HUES6 (cell line): ENCODE data around the gene C22orf31.

Source experiments
- H3K27ac ChIP-seq: 2 replicates; pipeline ENCODE4 v1.7.0; 2013; ENCODE audit warnings: low read depth, mild to moderate bottlenecking, low read length, inconsistent platforms
- H3K27me3 ChIP-seq: 2 replicates; pipeline ENCODE4 v1.6.1; 2013; ENCODE audit warnings: low read length; ENCODE audit not compliant: control insufficient read depth, insufficient read depth
- H3K36me3 ChIP-seq: 2 replicates; pipeline ENCODE4 v1.6.1; 2013; ENCODE audit warnings: low read length; ENCODE audit not compliant: control insufficient read depth, insufficient read depth
- H3K4me1 ChIP-seq: 2 replicates; pipeline ENCODE4 v1.6.1; 2013; ENCODE audit warnings: low read length; ENCODE audit not compliant: control insufficient read depth, insufficient read depth
- H3K4me3 ChIP-seq: 2 replicates; pipeline ENCODE4 v1.5.1; 2013; ENCODE audit warnings: low read depth, low read length
- H3K9ac ChIP-seq: one replicate; pipeline ENCODE4 v1.6.1; 2013; ENCODE audit warnings: mild to moderate bottlenecking, low read length
- H3K9me3 ChIP-seq: 2 replicates; pipeline ENCODE4 v1.6.1; 2013; ENCODE audit warnings: low read depth, low read length; ENCODE audit not compliant: control insufficient read depth, insufficient read depth

C22orf31 gene

DNA sequence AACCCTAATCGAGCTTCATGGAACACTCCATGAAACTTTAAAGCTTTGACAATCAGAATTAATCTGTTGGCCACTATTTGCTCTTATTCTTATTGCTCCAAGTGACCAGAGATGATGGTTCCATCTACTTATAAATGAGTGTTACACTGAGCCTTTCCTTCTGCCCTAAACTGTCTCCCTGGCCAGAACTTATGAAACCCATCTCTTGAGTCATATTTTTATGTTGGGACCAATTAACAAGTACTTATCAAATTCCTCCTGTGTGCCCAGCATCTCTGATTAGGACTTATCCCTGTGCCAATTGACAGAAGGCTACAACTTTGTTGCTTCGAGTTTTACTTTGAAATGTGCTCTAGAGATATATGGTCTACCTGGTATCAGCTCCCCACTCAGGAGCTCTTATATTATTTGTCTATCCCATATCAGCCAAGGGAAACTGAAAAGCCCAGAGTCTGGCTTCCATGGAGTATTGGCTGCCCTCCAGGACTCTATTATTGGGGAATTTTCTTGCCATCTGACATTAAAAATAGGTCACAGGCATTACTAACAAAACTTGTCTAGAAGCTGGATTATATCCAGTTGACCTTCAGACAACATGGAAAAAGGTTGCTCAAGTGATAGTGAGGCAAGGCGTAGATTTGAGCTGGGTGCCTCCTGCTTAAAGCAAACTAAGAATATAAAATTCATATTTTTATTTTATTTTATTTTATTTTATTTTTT is 20.0 kb upstream of the C22orf31 start:
- Histone ChIP-seq H3K36me3 (no peaks in the 10 kb centered on the region), H3K27me3 (no peaks in the 10 kb centered on the region), H3K4me1 (peaks cover 27% of the 10 kb centered on the region), H3K9ac (no peak overlapping the region), H3K27ac (no peak overlapping the region), H3K9me3 (no peaks in the 10 kb centered on the region), H3K4me3 (no peak overlapping the region)

DNA sequence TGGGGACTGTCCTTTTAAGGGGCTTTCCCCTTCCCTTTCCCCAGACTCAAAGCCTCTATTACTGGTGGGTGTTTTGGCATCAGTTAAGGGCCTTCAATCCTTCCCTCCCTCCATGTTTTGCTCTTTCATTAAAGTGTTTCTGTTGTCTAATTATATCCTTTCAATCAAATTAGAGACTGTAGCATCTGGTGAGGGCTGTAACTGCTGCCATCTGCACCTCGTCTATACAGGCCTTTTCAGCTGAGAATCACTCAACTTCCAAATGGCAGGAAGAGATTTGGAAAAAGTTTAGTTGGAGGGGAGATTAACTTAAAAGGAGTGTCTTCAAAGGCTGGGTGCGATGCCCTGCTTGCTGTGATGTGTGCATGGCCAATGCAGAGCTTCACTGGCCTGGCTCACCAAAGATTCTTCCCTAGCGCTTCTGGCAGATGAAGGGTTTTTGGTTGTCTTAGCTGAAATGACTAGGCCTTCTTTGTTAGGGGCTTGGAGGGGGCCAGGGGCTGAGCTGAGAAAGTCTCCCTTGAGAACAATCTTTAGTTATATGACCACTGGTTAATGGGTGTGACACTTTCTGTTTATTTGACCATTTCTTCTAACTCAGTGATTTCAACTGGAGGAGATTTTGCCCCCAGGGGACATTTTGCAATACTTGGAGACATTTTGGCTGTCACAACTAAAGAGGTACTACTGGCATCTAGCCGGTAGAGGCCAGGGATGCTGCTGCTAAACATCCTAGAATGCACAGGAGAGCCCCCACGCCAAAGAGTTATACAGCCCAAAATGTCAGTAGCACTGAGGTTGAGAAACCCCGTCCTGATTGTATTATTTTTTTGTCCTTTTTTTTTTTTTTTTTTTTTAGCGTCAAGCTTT is 18.7 kb upstream of the C22orf31 start:
- Histone ChIP-seq H3K9me3 (no peaks in the 10 kb centered on the region), H3K4me3 (no peak overlapping the region), H3K36me3 (no peaks in the 10 kb centered on the region), H3K4me1 (peaks cover 27% of the 10 kb centered on the region), H3K27ac (no peak overlapping the region), H3K27me3 (peaks cover 2% of the 10 kb centered on the region; the same call in 1 of the 2 replicates), H3K9ac (no peak overlapping the region)

DNA sequence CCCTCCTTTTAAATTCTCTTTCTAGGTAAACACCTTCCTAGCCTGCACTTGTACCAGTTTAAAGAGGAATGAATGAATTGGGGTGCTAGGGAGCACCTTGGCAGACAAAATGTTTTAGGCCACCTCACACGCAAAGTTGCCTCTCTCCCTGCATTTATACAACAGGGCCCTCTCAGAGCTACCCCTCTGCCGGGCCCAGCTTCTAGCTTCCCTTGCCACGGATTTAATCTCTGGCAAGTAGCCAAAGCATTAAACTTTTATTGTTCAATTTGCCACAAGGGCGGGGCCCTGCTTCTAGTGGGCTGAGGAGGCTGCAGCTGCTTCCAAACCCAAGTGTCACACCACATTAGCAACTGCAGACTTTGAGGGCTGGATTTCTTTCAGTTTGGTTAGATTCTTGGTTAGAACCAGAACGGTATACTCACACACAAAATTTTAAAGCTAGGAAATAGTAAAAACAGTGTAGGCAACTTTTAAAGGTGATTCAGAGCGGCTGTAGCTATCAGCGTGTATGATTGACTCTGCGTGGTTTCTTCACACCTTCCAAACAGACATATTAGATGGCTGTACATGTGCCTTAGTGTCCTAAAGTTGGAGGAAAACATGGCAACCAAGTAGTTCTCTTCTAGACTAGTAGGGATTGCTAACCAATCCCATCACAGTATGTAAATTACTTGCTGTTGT is 17.7 kb upstream of the C22orf31 start:
- peaks cover 12% of the 10 kb centered on the region for H3K27me3 ChIP-seq
- H3K4me3 ChIP-seq: no peak overlapping the region
- H3K36me3 ChIP-seq: no peaks in the 10 kb centered on the region
- no peak overlapping the region for H3K9ac ChIP-seq
- H3K27ac ChIP-seq: no peak overlapping the region
- H3K4me1 ChIP-seq: peaks cover 26% of the 10 kb centered on the region
- no peaks in the 10 kb centered on the region for H3K9me3 ChIP-seq

DNA sequence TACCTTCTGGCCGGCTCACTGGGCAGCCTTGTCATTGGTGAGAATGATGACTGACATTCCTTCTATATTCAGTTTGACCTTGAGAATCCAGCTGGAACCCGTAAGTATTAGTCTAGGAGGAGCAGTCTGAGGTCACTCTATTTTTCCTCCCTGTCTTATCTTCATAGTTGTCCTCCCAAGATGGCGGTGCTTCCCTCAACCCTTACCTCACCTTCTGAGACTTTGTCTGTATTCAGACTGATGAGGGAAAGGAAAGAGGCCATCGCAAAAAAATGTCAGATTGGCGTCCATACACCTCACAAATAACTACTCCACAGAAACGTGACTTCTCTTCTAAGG is 17.2 kb upstream of the C22orf31 start:
- Histone ChIP-seq H3K4me3 (no peak overlapping the region), H3K9ac (no peak overlapping the region), H3K9me3 (no peaks in the 10 kb centered on the region), H3K36me3 (no peaks in the 10 kb centered on the region), H3K4me1 (peaks cover 25% of the 10 kb centered on the region), H3K27ac (no peak overlapping the region), H3K27me3 (peaks cover 17% of the 10 kb centered on the region)

DNA sequence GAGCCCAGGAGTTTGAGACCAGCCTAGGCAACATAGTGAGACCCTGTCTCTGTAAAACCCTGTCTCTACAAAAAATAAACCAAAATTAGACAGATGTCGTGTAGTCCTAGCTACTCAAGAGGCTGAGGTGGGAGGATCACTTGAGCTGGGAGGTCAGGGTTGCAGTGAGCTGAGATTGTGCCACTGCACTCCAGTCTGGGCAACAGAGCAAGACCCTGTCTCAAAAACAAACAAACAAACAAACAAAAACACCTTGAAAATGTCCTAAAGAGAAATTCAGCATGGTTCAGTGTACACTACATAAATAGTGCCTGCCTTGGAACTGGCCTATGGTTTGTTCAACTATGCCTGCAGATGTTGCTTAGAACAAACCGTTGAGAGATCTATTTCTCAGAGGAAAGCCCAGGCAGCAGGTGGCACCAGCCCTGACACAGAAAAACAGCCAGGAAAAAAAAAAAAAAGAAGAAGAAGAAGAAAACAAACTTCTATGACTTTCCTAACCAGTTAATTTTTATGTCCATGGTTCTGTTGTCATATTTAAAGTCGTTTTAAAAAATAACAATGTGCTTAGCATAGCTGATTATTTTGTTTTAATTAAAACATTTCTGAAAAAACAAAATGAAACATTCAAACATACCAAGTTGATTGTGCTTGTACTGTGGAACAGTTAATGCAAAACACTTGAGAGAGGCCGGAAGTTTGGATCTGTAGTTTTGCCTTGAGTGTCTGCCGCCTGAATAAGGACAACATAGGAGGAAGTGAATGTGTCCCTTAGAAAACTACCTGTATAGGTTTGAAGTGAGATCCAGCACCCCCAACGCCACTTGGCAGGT is 16.6 kb upstream of the C22orf31 start:
- Histone ChIP-seq H3K4me1 (peaks cover 19% of the 10 kb centered on the region), H3K27me3 (peaks cover 23% of the 10 kb centered on the region), H3K9me3 (no peaks in the 10 kb centered on the region), H3K9ac (no peak overlapping the region), H3K27ac (no peak overlapping the region), H3K4me3 (no peak overlapping the region), H3K36me3 (no peaks in the 10 kb centered on the region)

DNA sequence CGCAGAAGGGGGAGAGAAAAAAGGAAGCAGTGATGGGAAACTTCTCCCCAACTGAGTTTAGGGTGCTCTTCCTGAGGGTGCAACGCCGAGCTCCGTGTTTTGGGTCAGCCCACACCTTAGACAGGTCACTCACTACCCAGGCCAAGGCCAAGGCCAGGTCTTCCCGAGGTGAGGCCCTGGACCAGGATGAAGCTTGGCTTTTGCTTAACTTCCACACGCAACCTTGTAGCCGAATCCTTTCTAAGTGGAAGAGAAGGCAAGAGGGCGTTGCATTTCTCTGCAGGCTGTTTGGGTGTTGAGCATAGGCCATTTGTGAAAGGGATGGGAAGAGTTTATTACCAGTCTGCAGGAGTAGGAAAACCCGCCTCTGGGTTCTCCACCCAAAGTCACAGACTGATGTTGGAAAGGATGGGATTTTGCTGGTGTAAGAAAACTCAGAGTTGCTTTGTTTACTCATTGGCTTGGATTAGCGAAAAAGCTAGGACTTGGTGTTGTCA is 12.7 kb upstream of the C22orf31 start:
- peak overlapping the region; percentile 70 for H3K4me3 ChIP-seq
- no peak overlapping the region for H3K9ac ChIP-seq
- H3K27ac ChIP-seq: no peak overlapping the region
- peaks cover 48% of the 10 kb centered on the region for H3K27me3 ChIP-seq
- peaks cover 12% of the 10 kb centered on the region for H3K4me1 ChIP-seq
- H3K9me3 ChIP-seq: no peaks in the 10 kb centered on the region
- no peaks in the 10 kb centered on the region for H3K36me3 ChIP-seq

DNA sequence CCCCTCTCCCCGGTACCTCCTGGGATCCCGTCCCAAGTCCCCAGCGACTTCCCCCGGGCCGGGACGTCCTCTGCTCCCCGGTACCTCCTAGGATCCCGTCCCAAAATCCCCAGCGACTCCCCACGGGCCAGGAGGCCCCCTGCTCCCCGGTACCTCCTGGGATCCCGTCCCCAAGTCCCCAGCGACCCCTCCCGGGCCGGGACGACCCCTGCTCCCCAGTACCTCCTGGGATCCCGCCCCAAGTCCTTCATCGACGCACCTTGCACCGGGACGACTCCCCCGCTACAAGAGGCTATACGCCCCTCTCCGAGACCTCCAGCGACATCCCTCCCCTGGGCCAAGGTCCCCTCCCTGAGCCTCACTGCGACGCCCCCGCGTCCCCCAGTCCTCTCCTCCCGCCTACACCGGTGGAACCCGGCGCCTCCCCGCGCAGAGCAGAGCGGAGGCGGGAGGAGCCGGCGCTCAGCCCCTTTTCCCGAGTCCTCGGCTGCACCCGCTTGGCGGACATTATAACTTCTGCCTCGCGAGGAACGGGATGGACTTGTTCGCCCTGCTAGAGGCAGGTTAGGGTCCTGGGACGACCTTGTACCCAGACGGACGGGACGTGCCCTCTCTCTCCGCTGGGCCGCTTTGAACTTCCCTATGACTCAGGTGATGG is 12.1 kb upstream of the C22orf31 start:
- H3K27me3 ChIP-seq: peaks cover 48% of the 10 kb centered on the region
- peak overlapping the region; percentile 31 for H3K9ac ChIP-seq
- H3K36me3 ChIP-seq: no peaks in the 10 kb centered on the region
- no peak overlapping the region for H3K27ac ChIP-seq
- H3K9me3 ChIP-seq: no peaks in the 10 kb centered on the region
- peaks cover 12% of the 10 kb centered on the region for H3K4me1 ChIP-seq
- H3K4me3 ChIP-seq: peak overlapping the region; percentile 70

DNA sequence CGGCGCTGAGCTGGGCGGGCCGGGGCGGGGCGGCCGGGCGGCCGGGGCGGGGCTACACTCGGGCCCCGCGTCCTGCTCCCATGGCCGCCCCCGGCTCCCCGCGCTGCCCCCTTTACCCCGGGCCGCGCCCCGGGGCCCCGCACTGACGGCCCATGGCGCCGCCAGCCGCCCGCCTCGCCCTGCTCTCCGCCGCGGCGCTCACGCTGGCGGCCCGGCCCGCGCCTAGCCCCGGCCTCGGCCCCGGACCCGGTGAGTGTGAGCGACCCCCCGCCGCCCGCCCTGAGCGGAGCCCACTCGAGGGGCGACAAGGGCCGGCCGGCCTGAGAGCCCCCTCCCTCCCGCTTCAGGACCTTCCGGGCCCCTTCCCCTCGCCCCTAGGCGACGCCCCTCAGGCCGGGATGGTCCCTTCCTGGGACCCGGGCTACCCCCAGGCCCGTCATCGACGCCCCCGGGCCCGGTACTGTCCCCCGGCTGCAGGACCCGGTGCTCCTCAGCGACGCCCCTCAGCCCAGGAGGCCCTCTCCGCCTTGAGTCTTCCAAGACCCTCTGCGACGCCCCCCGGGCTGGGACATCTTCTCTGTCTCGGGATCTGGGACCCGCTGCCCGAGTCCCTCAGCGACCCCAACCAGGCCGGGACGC is 11.5 kb upstream of the C22orf31 start, which contains the start of gene KREMEN1:
KREMEN1 (plus strand) TSS at position 57 of the 639 bp plus-strand sequence; CDS start at position 153, 96 bp downstream.
- Histone ChIP-seq H3K9ac (peak within 1 kb of the TSS; percentile 48), H3K36me3 (no peaks in the 10 kb centered on the region), H3K27me3 (peaks cover 48% of the 10 kb centered on the region), H3K9me3 (no peaks in the 10 kb centered on the region), H3K4me1 (peaks cover 12% of the 10 kb centered on the region), H3K27ac (no peak within 1 kb of the TSS), H3K4me3 (peak within 1 kb of the TSS; percentile 70)

DNA sequence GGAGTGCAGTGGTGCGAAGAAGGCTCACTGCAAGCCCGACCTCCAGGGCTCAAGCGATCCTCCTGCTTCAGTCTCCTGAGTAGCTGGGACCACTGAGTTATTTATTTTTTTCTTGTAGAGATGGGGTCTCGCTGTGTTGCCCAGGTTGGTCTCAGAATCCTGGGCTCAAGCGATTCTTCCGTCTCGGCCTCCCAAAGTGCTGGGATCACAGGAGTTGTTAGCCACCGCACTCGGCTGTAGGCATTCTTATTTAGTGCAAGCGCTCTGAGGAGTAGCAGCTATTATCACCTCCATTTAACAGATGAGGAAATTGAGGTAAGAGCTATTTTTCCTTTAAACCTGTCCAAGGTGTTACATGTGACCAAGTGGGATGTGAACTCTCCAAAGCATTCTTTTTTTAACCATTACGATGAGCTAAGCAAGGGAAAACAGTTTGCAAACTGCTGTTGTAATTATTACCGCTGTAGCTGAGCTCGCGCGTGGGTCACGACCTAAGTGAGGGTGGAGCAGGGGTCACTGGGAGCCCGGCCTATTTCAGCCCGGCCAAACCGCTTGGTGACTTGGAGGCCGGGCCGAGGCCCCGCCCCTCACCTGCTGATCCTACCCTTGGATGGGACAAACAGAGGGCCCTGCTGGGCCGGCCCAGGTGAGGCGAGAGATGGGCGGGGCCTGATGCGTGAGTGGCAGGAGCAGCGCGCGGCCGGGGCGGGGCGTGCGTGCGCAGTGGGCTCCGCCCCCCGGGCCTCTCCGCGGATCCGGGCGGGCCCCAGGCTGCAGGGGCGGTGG is 10.8 kb upstream of the C22orf31 start:
- Histone ChIP-seq H3K36me3 (no peaks in the 10 kb centered on the region), H3K4me1 (peaks cover 12% of the 10 kb centered on the region), H3K9me3 (no peaks in the 10 kb centered on the region), H3K27me3 (peaks cover 48% of the 10 kb centered on the region), H3K4me3 (peak overlapping the region; percentile 54), H3K9ac (no peak overlapping the region), H3K27ac (no peak overlapping the region)
